Spleen (tissue), 11 donors: ENCODE data around the gene CD180. TPM values are rescaled to one million over a fixed set of nuclear protein-coding genes. Genes with fewer than 3 reads are reported as not detected.
"Not testable (repeated sequence)": the region's sequence is repeated elsewhere in the genome, so short reads cannot be mapped to it uniquely, and the experiment has no call there.

Experiments
- DNase-seq: peaks from one replicate; pipeline ENCODE4 v3.0.0-alpha.2; 2020
- H3K27ac ChIP-seq, 8 donors: fragments of 200-600 bp; sonication (generic) in 7 of 8; 1 replicate in 4 of 8; 2 replicates in 4 of 8; pipeline versions ENCODE4 v1.5.0 to v1.8.0; 2016 to 2021; ENCODE audit warnings: inconsistent platforms in 4 of 8, mild to moderate bottlenecking in 4 of 8, moderate library complexity in 1 of 8
- H3K27me3 ChIP-seq, 7 donors: fragments of 200-600 bp; sonication (generic) in 6 of 7; replicated peaks in 1 of 7; 1 replicate in 4 of 7; 2 replicates in 3 of 7; pipeline versions ENCODE4 v1.5.0 to v1.8.0; 2016 to 2021; ENCODE audit warnings: inconsistent platforms in 3 of 7, mild to moderate bottlenecking in 1 of 7
- H3K36me3 ChIP-seq, 6 donors: fragments of 200-600 bp; sonication (generic) in 5 of 6; 1 replicate in 4 of 6; 2 replicates in 2 of 6; pipeline versions ENCODE4 v1.5.0 to v1.8.0; 2016 to 2021; ENCODE audit warnings: inconsistent platforms in 2 of 6
- H3K4me1 ChIP-seq, 6 donors: fragments of 200-600 bp; sonication (generic) in 5 of 6; 1 replicate in 3 of 6; 2 replicates in 3 of 6; pipeline versions ENCODE4 v1.5.0 to v1.8.0; 2016 to 2021; ENCODE audit warnings: inconsistent platforms in 3 of 6
- H3K4me3 ChIP-seq, 8 donors: fragments of 200-600 bp; sonication (generic) in 7 of 8; 1 replicate in 4 of 8; 2 replicates in 4 of 8; pipeline versions ENCODE4 v1.5.0 to v1.8.0; 2016 to 2021; ENCODE audit warnings: inconsistent platforms in 4 of 8, mild to moderate bottlenecking in 4 of 8, moderate library complexity in 2 of 8
- H3K9me3 ChIP-seq, 8 donors: fragments of 200-600 bp; sonication (generic) in 7 of 8; 1 replicate in 4 of 8; 2 replicates in 4 of 8; pipeline versions ENCODE4 v1.5.0 to v1.8.0; 2016 to 2021; ENCODE audit warnings: inconsistent platforms in 4 of 8
- POLR2A ChIP-seq, 3 donors: fragments of 450-650 bp; IDR thresholded peaks; one replicate each; pipeline ENCODE4 v1.5.1; 2017; ENCODE audit warnings: antibody characterized with exemption in 3 of 3, mild to moderate bottlenecking in 1 of 3
- POLR2AphosphoS5 ChIP-seq, 3 donors: sonication (generic); formaldehyde crosslinking; IDR thresholded peaks; one replicate each; pipeline ENCODE4 v1.5.1; 2017; ENCODE audit warnings: antibody characterized with exemption in 3 of 3
- WGBS, 5 donors: extraction: QIAGEN DNeasy Blood & Tissue Kit in 3 of 5; methylation state at CpG; one replicate each; pipeline versions ENCODE4 v1.1.5 to v1.1.7; 2013 to 2018; 5-methylcytosine and 5-hydroxymethylcytosine counted together
- intact Hi-C: fragments of 100-400 bp; cut with DNase I; formaldehyde crosslinking; loops from one replicate; pipeline ENCODE4 v1.15.0; 2023; ENCODE audit warnings: low total_unique reads
- polyA plus RNA-seq, 3 donors: library from polyadenylated mRNA; stranded (reverse); fragments of 200-250 nt; gene quantifications; one replicate each; pipeline ENCODE4 v1.2.1, GENCODE V29; 2013
- total RNA-seq, 7 donors: library from RNA; depleted of rRNA in 3 of 7; stranded (reverse); fragments of >200 nt in 3 of 7; fragmentation: NEBNext Ultra II Directional in 4 of 7; extraction: Animal tissue kit (Norgen Biotek cat#: 25700) in 4 of 7; gene quantifications; one replicate each; pipeline versions ENCODE4 v1.1.0 to v1.2.1, GENCODE V29; 2016 to 2021
- TF ChIP-seq, protein P1 (sequence below), 11 experiments: fragments of 200-600 bp in 7 of 11; fragments of 450-650 bp in 4 of 11; sonication (generic) in 4 of 11; IDR thresholded peaks in 8 of 11; conservative IDR thresholded peaks in 3 of 11; 1 replicate in 7 of 11; 2 replicates in 4 of 11; pipeline versions ENCODE4 v1.4.0 to v1.8.0; 2016 to 2021; ENCODE audit warnings: antibody characterized with exemption in 11 of 11, inconsistent platforms in 4 of 11, mild to moderate bottlenecking in 1 of 11
- donor health status: healthy with polysubstance abuse.
- donor health status: DM: no; HTN: no; CAD: no; lungs with moderate emphysema.
- donor health status: DM: no; HTN: no; CAD: no.
- donor health status: Bipolar disorder and iron deficiency.
- donor health status: healthy.
- donor health status: DM: no; HTN: no; CAD: no.
- donor health status: DM: yes; HTN: yes; CAD: no.

The CD180 gene
- total and polyA plus RNA-seq, 10 donors = 11.6 to 39.2 (median 25.0) TPM

DNA sequence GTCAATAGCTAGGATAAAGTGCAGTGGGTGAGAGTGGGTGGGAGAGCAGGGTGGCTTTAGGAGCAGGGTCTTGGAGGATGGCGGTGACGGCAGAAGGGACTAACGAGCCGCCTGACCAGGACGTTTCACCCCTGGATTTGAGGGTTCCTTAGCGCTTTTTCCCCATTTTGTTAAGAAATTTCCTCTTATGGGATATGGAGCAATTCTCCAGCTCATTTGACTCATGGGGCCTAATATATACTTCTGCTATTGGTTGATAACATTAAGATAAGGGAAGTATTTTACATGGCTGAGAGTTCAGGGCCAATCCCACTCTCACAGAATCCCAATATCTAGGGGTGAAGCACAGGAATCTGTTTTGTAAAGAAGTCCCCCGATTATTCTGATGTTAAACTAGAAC lies 17.6 kb downstream of the CD180 start:
- H3K4me3 ChIP-seq = no peak overlapping the region
- H3K9me3 ChIP-seq = peaks cover 5 to 39% (median 30%) of the 10 kb centered on the region in 8 donors
- peak overlapping the region in 3 of 8 donors; percentile 47 to 62 (median 58) for H3K27ac ChIP-seq
- no peaks in the 10 kb centered on the region for H3K27me3 ChIP-seq
- peaks cover 6 to 52% (median 23%) of the 10 kb centered on the region in 6 donors for H3K4me1 ChIP-seq
- 77 to 97% (median 85%) methylated on average over 7 of the region's 7 CpGs for WGBS, 5 donors
- intact Hi-C loops = no loop called here
- TF ChIP-seq POLR2AphosphoS5 (IDR thresholded peaks at IDR 0.05) (no peak), POLR2A (IDR thresholded peaks at IDR 0.05) (no peak)
- TF ChIP-seq, protein P1, sequence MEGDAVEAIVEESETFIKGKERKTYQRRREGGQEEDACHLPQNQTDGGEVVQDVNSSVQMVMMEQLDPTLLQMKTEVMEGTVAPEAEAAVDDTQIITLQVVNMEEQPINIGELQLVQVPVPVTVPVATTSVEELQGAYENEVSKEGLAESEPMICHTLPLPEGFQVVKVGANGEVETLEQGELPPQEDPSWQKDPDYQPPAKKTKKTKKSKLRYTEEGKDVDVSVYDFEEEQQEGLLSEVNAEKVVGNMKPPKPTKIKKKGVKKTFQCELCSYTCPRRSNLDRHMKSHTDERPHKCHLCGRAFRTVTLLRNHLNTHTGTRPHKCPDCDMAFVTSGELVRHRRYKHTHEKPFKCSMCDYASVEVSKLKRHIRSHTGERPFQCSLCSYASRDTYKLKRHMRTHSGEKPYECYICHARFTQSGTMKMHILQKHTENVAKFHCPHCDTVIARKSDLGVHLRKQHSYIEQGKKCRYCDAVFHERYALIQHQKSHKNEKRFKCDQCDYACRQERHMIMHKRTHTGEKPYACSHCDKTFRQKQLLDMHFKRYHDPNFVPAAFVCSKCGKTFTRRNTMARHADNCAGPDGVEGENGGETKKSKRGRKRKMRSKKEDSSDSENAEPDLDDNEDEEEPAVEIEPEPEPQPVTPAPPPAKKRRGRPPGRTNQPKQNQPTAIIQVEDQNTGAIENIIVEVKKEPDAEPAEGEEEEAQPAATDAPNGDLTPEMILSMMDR (IDR thresholded peaks at IDR 0.05 in 8 of 11, conservative IDR thresholded peaks at IDR 0.05 in 3 of 11) = no peak
- no peak for DNase-seq
- H3K36me3 ChIP-seq = peaks cover 0 to 78% (median 9%) of the 10 kb centered on the region in 6 donors

DNA sequence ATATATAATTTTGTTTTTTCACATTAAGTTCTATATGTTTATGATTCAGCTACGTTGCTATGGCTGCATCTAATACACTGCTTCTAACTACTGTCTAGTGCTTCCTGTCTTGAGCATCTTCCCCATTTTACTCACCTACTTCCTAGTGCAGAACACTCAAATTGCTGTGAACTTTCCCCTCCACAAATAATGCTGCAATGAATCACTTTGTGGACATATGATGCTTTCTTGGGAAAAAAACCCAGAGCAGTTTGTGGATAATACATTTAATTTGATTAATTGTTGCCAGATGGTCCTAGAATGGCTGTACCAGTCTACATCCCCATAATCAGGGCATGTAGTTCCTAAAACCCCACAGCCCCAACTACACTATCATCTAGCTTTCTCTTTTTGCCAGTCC lies 18.5 kb downstream of the CD180 start:
- TF ChIP-seq POLR2AphosphoS5 (IDR thresholded peaks at IDR 0.05) (no peak), POLR2A (IDR thresholded peaks at IDR 0.05) (no peak)
- TF ChIP-seq, protein P1 (IDR thresholded peaks at IDR 0.05 in 8 of 11, conservative IDR thresholded peaks at IDR 0.05 in 3 of 11) = no peak
- intact Hi-C loops = no loop called here
- H3K27ac ChIP-seq = peak overlapping the region in 4 of 8 donors; percentile 27 to 62 (median 52)

DNA sequence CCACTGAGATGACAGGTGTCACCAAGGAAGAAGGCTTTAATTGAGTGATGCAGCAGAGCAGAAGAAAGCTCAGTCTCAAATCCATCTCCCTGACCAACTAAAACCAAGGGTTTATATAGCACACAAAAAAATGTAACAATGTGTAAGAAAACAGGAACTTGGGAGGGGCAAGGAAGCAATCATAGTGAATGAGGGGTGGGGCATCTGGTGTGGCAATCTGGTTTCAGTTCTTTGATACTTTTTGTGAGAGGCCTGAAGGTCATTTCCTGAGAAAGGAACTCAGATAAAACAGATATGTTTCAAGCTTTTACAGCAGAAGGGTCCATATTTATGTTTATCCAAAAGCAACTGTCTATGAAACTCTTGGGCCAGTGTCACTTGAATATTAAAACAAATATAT lies 19.7 kb downstream of the CD180 start:
- Histone ChIP-seq H3K27me3 (no peaks in the 10 kb centered on the region), H3K9me3 (peaks cover 5 to 39% (median 30%) of the 10 kb centered on the region in 8 donors), H3K4me3 (no peak overlapping the region), H3K4me1 (peaks cover 0 to 33% (median 11%) of the 10 kb centered on the region in 6 donors), H3K27ac (peak overlapping the region in 4 of 8 donors; percentile 9 to 62 (median 37)), H3K36me3 (peaks cover 0 to 63% (median 0%) of the 10 kb centered on the region in 6 donors)
- no peak for DNase-seq
- TF ChIP-seq POLR2AphosphoS5 (IDR thresholded peaks at IDR 0.05) = no peak
- TF ChIP-seq, protein P1 (IDR thresholded peaks at IDR 0.05 in 8 of 11, conservative IDR thresholded peaks at IDR 0.05 in 3 of 11) = no peak
- TF ChIP-seq POLR2A (IDR thresholded peaks at IDR 0.05) = no peak
- intact Hi-C loops = no loop called here

More for the DNA sequence above, 18.5 kb downstream of the CD180 start:
- DNase-seq = no peak
- no peaks in the 10 kb centered on the region for H3K27me3 ChIP-seq
- H3K36me3 ChIP-seq = peaks cover 0 to 69% (median 4%) of the 10 kb centered on the region in 6 donors
- H3K4me1 ChIP-seq = peaks cover 6 to 44% (median 22%) of the 10 kb centered on the region in 6 donors
- 44 to 65% (median 54%) methylated on average over 1 of the region's 1 CpG for WGBS, 5 donors
- no peak overlapping the region for H3K4me3 ChIP-seq
- H3K9me3 ChIP-seq = peaks cover 5 to 39% (median 30%) of the 10 kb centered on the region in 8 donors

DNA sequence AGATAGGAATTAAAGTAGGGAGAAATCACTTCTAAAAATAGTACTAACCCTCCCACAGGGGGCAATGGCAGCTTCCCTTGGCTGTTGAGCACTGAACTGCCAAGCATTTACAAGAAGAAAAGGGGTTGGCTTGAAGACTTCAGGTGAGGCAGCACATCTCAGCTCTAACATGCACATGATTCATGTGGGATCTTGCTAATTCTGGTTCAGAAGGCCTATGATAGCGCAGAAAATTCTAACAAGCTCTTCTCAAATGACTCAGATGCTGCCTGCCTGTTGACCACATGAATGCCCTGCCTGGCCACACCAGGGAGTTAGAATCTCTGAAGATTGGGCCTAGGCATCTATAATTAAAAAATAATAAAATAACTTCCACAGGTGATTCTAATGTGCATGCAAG lies 22.6 kb downstream of the CD180 start:
- H3K4me1 ChIP-seq = peaks cover 0 to 19% (median under 1%) of the 10 kb centered on the region in 6 donors
- no peak overlapping the region for H3K27ac ChIP-seq
- WGBS, 5 donors = 88 to 100% (median 94%) methylated on average over 1 of the region's 1 CpG
- H3K27me3 ChIP-seq = no peaks in the 10 kb centered on the region
- TF ChIP-seq, protein P1 (IDR thresholded peaks at IDR 0.05 in 8 of 11, conservative IDR thresholded peaks at IDR 0.05 in 3 of 11) = no peak
- no peak for TF ChIP-seq POLR2AphosphoS5 (IDR thresholded peaks at IDR 0.05)
- no peak for TF ChIP-seq POLR2A (IDR thresholded peaks at IDR 0.05)
- intact Hi-C loops = no loop called here
- no peak for DNase-seq
- H3K36me3 ChIP-seq = peaks cover 0 to 64% (median 0%) of the 10 kb centered on the region in 6 donors
- H3K9me3 ChIP-seq = peaks cover 5 to 38% (median 29%) of the 10 kb centered on the region in 8 donors
- no peak overlapping the region for H3K4me3 ChIP-seq

- intact Hi-C loops = not testable (repeated sequence)
Observed at GRCh38 chr5:67173351-67173750, 23.2 kb downstream of the CD180 start.

More at GRCh38 chr5:67173351-67173750, 23.2 kb downstream of the CD180 start:
- Histone ChIP-seq H3K36me3 (peaks cover 0 to 58% (median 0%) of the 10 kb centered on the region in 6 donors), H3K4me1 (peaks cover 0 to 16% (median 0%) of the 10 kb centered on the region in 6 donors), H3K9me3 (peaks cover 5 to 32% (median 27%) of the 10 kb centered on the region in 8 donors)
- not testable (repeated sequence) for DNase-seq, H3K27ac ChIP-seq, H3K4me3 ChIP-seq, H3K27me3 ChIP-seq
- WGBS, 5 donors = 83 to 100% (median 92%) methylated on average over 1 of the region's 2 CpGs; no CpG with 5 or more reads in 1 of the 5 donors
